ENCODE results near the gene OR7C2.

- TF ChIP-seq, protein P1, sequence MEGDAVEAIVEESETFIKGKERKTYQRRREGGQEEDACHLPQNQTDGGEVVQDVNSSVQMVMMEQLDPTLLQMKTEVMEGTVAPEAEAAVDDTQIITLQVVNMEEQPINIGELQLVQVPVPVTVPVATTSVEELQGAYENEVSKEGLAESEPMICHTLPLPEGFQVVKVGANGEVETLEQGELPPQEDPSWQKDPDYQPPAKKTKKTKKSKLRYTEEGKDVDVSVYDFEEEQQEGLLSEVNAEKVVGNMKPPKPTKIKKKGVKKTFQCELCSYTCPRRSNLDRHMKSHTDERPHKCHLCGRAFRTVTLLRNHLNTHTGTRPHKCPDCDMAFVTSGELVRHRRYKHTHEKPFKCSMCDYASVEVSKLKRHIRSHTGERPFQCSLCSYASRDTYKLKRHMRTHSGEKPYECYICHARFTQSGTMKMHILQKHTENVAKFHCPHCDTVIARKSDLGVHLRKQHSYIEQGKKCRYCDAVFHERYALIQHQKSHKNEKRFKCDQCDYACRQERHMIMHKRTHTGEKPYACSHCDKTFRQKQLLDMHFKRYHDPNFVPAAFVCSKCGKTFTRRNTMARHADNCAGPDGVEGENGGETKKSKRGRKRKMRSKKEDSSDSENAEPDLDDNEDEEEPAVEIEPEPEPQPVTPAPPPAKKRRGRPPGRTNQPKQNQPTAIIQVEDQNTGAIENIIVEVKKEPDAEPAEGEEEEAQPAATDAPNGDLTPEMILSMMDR (IDR thresholded peaks at IDR 0.05): no peak
- TF ChIP-seq POLR2A (IDR thresholded peaks at IDR 0.05): no peak
Observed at GRCh38 chr19:14940266-14940665, 1.0 kb upstream of the OR7C2 start.
